Loucy (cell line): ENCODE results near the gene DDO.

Experiments used
- H2AFZ ChIP-seq: fragments of 200-600 bp; sonication (generic); 2 replicates; pipeline ENCODE4 v1.6.0; 2016; ENCODE audit warnings: antibody characterized with exemption, mild to moderate bottlenecking, low read length, moderate library complexity
- H3F3A ChIP-seq: fragments of 200-600 bp; 2 replicates; pipeline ENCODE4 v1.6.0; 2016; ENCODE audit warnings: antibody characterized with exemption, low read depth, mild to moderate bottlenecking
- H3K27me3 ChIP-seq: fragments of 200-600 bp; sonication (generic); 2 replicates; pipeline ENCODE4 v1.6.1; 2014; ENCODE audit warnings: low read length, mild to moderate bottlenecking; ENCODE audit not compliant: insufficient read depth, poor library complexity, severe bottlenecking
- H3K36me3 ChIP-seq: fragments of 200-600 bp; sonication (generic); 2 replicates; pipeline ENCODE4 v1.6.1; 2016; ENCODE audit warnings: low read length; ENCODE audit not compliant: insufficient read depth
- H3K4me1 ChIP-seq: fragments of 200-600 bp; sonication (generic); 2 replicates; pipeline ENCODE4 v1.5.1; 2014; ENCODE audit warnings: low read length, mild to moderate bottlenecking; ENCODE audit not compliant: insufficient read depth, poor library complexity, severe bottlenecking
- H3K4me2 ChIP-seq: fragments of 200-600 bp; sonication (generic); 2 replicates; pipeline ENCODE4 v1.6.0; 2014; ENCODE audit warnings: antibody characterized with exemption, low read length, low read depth, mild to moderate bottlenecking; ENCODE audit not compliant: poor library complexity, severe bottlenecking
- H3K4me3 ChIP-seq: fragments of 200-600 bp; sonication (generic); 2 replicates; pipeline ENCODE4 v1.5.1; 2014; ENCODE audit warnings: low read length, mild to moderate bottlenecking, mixed read lengths; ENCODE audit not compliant: poor library complexity, severe bottlenecking
- H3K79me2 ChIP-seq: fragments of 200-600 bp; sonication (generic); 2 replicates; pipeline ENCODE4 v1.6.1; 2014; ENCODE audit warnings: low read length; ENCODE audit not compliant: insufficient read depth
- H3K9ac ChIP-seq: fragments of 200-600 bp; sonication (generic); 2 replicates; pipeline ENCODE4 v1.6.0; 2014; ENCODE audit warnings: mild to moderate bottlenecking, low read depth, low read length, moderate library complexity; ENCODE audit not compliant: poor library complexity, severe bottlenecking
- H3K9me2 ChIP-seq: fragments of 200-600 bp; sonication (generic); replicated peaks from 2 replicates; pipeline ENCODE4 v1.6.1; 2016; ENCODE audit warnings: low read depth, low read length, mixed read lengths
- H3K9me3 ChIP-seq: fragments of 200-600 bp; sonication (generic); 2 replicates; pipeline ENCODE4 v1.6.1; 2014; ENCODE audit warnings: mild to moderate bottlenecking, antibody characterized with exemption, low read length, low read depth; ENCODE audit not compliant: insufficient read depth
- H4K20me1 ChIP-seq: fragments of 200-600 bp; sonication (generic); 2 replicates; pipeline ENCODE4 v1.6.0; 2014; ENCODE audit warnings: antibody characterized with exemption, low read length, mild to moderate bottlenecking; ENCODE audit not compliant: insufficient read depth, poor library complexity, severe bottlenecking
- CTCF ChIP-seq: fragments of 200-600 bp; sonication (generic); conservative IDR thresholded peaks from 2 replicates; pipeline ENCODE4 v1.5.1; 2014; ENCODE audit warnings: mild to moderate bottlenecking, antibody characterized with exemption, low read length
- EZH2phosphoT487 ChIP-seq: fragments of 200-600 bp; IDR thresholded peaks from 2 replicates; pipeline ENCODE4 v1.6.1; 2018; ENCODE audit warnings: antibody characterized with exemption, mild to moderate bottlenecking, moderate library complexity, borderline replicate concordance

Gene DDO

DNA sequence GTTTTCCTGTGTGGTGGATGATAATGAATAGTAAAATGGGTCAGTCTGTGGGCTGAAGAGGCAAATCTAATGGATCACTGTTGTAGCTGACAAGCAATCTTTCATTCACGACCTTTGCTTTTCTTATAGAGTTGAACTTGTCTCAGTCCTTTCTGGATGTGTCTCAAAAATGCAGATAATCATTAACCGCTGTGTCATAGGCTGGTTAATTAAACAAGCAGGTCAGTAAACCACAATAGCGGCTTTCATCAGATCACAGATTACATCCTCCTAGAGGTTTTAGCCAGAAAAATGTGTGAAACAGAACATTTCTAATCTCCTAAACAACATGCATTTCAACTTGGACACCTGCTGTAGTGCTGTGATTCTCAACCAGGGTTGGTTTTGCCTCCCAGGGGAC is 54.7 kb downstream of the DDO start:
- peaks cover 24% of the 10 kb centered on the region for H3K4me1 ChIP-seq
- TF ChIP-seq EZH2phosphoT487 (no peak), CTCF (no peak)
- H2AFZ ChIP-seq = no peak overlapping the region
- no peak overlapping the region for H3K4me3 ChIP-seq
- H3K27me3 ChIP-seq = no peaks in the 10 kb centered on the region
- H3K36me3 ChIP-seq = no peaks in the 10 kb centered on the region
- no peaks in the 10 kb centered on the region for H3K9me2 ChIP-seq
- no peaks in the 10 kb centered on the region for H4K20me1 ChIP-seq
- H3K9ac ChIP-seq = no peak overlapping the region
- no peak overlapping the region for H3K4me2 ChIP-seq
- H3K79me2 ChIP-seq = no peaks in the 10 kb centered on the region
- H3F3A ChIP-seq = no peaks in the 10 kb centered on the region
- peaks cover 3% of the 10 kb centered on the region; the same call in 1 of the 2 replicates for H3K9me3 ChIP-seq

DNA sequence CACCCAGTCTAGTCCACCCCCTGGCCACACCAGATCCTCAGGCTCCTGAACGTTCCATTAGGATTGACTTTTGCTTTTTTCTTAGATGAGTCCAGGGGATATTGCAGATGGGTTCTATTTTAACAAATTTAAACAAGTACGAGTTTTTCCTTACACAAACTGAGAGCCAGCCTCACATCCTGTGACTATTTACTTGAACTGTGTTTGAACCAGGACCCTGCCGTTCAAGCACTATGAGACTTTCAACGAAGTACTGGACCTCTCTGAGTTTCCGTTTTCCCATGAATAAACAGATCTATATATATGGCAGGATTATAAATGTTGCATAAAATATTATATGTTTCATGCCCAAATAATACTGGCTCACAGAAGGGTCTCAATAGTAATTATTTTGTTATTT is 55.8 kb downstream of the DDO start:
- no peak overlapping the region for H3K9ac ChIP-seq
- no peak overlapping the region for H3K4me3 ChIP-seq
- H2AFZ ChIP-seq = no peak overlapping the region
- H3K79me2 ChIP-seq = no peaks in the 10 kb centered on the region
- H4K20me1 ChIP-seq = no peaks in the 10 kb centered on the region
- peaks cover 3% of the 10 kb centered on the region; the same call in 1 of the 2 replicates for H3K9me3 ChIP-seq
- H3K4me1 ChIP-seq = peaks cover 15% of the 10 kb centered on the region
- H3K36me3 ChIP-seq = no peaks in the 10 kb centered on the region
- H3K4me2 ChIP-seq = no peak overlapping the region
- H3F3A ChIP-seq = no peaks in the 10 kb centered on the region
- no peaks in the 10 kb centered on the region for H3K9me2 ChIP-seq
- no peaks in the 10 kb centered on the region for H3K27me3 ChIP-seq
- no peak for TF ChIP-seq CTCF
- TF ChIP-seq EZH2phosphoT487 = no peak

GRCh38 chr6:110358553-110359160 is 56.7 kb downstream of the DDO start:
- no peak overlapping the region for H3K4me3 ChIP-seq
- H3K36me3 ChIP-seq = no peaks in the 10 kb centered on the region
- peaks cover 3% of the 10 kb centered on the region; the same call in 1 of the 2 replicates for H3K9me3 ChIP-seq
- peaks cover 15% of the 10 kb centered on the region for H3K4me1 ChIP-seq
- no peaks in the 10 kb centered on the region for H3F3A ChIP-seq
- no peaks in the 10 kb centered on the region for H4K20me1 ChIP-seq
- H2AFZ ChIP-seq = no peak overlapping the region
- no peaks in the 10 kb centered on the region for H3K9me2 ChIP-seq
- no peak overlapping the region for H3K9ac ChIP-seq
- TF ChIP-seq EZH2phosphoT487 (no peak), CTCF (no peak)
- no peaks in the 10 kb centered on the region for H3K79me2 ChIP-seq
- H3K4me2 ChIP-seq = no peak overlapping the region
- H3K27me3 ChIP-seq = no peaks in the 10 kb centered on the region
